ENCODE data around the gene ELF1.

- no peak for TF ChIP-seq POLR2A (IDR thresholded peaks at IDR 0.05)
- TF ChIP-seq CTCF (IDR thresholded peaks at IDR 0.05): no peak
- no peak for TF ChIP-seq POLR2AphosphoS5 (IDR thresholded peaks at IDR 0.05)
Measured at GRCh38 chr13:41040584-41041334, 21.6 kb upstream of the ELF1 start.
